SJSA1 (cell line): ENCODE results near the gene FBXW5. TPM values are rescaled to one million over a fixed set of nuclear protein-coding genes. Genes with fewer than 3 reads are reported as not detected.

Source experiments
- DNase-seq, 2 experiments: peaks; one replicate each; pipeline ENCODE4 v3.0.0-alpha.2; 2015 to 2020; ENCODE audit warnings: low spot score in 2 of 2, low read depth in 1 of 2
- H3K27ac ChIP-seq: fragments of 250-450 bp; sonication (Bioruptor Pico); 2 replicates; pipeline ENCODE4 v1.5.1; 2020; ENCODE audit warnings: mild to moderate bottlenecking, moderate library complexity
- H3K27me3 ChIP-seq: fragments of 250-450 bp; sonication (Bioruptor Pico); replicated peaks from 2 replicates; pipeline ENCODE4 v1.5.1; 2020; ENCODE audit warnings: mild to moderate bottlenecking, moderate library complexity
- H3K36me3 ChIP-seq: fragments of 250-450 bp; sonication (Bioruptor Pico); 2 replicates; pipeline ENCODE4 v1.5.1; 2020; ENCODE audit warnings: mild to moderate bottlenecking
- H3K4me1 ChIP-seq: fragments of 250-450 bp; sonication (Bioruptor Pico); replicated peaks from 2 replicates; pipeline ENCODE4 v1.6.1; 2021; ENCODE audit warnings: mild to moderate bottlenecking
- H3K4me3 ChIP-seq: fragments of 250-450 bp; sonication (Bioruptor Pico); 2 replicates; pipeline ENCODE4 v1.5.1; 2020; ENCODE audit warnings: mild to moderate bottlenecking
- H3K9me3 ChIP-seq: fragments of 250-450 bp; sonication (Bioruptor Pico); replicated peaks from 2 replicates; pipeline ENCODE4 v1.5.1; 2020; ENCODE audit warnings: mild to moderate bottlenecking
- total RNA-seq: library from RNA; depleted of rRNA; stranded (reverse); fragments of >200 nt; shearing (Covaris generic); gene quantifications from 2 replicates; pipeline ENCODE4 v1.2.3, GENCODE V29; 2014

The FBXW5 gene
- total RNA-seq, 1 experiment from 2014 or later, result 89.0 TPM

DNA sequence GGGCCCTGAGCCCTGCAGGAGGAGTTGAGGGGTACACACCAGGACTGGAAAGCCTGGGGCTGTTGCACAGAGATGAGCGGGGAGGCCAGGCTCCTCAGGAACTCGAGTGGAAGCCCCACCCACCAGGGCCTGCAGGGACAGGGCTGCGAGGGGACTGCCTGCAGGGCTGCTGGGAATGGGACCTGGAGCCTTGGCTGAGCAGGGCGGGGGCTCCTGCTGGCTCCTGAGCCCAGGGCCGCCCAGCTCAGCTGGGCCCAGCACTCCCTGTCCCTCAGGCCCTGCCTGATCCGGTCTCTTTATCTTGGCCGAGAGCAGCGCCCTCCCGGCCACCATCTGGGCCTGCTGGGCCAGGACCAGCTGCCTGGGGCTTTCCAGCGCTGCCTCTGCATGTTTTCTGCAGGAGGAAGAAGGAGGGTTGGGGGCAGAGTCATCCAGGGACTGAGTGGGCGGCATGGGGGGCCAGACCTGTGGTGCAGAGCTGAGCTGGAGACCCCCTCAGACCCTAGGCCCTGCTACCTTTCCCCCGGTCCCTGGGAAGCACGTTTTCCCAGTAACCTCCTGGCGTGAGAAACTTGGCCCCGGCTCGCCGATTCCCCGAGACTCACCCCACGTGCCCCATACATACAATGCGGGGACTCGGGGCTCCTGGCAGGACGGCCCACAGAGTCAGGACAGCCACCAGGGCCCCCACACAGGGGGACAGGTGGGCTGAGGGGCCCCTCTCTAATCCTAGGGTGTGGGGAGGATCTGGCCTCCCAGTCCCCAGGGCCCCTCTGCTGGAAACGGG lies 16.9 kb upstream of the FBXW5 start:
- H3K4me3 ChIP-seq, result no peak overlapping the region
- H3K27ac ChIP-seq, result no peak overlapping the region
- H3K9me3 ChIP-seq, result no peaks in the 10 kb centered on the region
- no peaks in the 10 kb centered on the region for H3K4me1 ChIP-seq
- peaks cover 8% of the 10 kb centered on the region for H3K27me3 ChIP-seq
- H3K36me3 ChIP-seq, result no peaks in the 10 kb centered on the region
- DNase-seq, result no peak

DNA sequence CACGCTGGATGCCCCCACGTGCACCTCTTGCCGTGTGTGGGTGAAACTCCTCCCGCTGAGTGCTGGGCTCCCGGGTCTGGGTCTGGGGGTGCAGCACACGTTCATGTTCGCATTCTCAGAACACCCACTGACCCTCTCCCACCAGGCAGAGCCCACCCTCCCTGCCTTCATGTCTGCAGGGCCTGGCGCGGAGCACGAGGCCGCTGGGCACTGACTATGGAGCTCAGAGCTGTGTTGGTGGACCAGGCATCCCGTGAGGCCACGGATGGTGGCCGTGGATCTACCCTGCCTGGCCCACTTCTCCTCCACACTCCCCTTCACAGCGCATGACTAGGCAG lies 16.4 kb upstream of the FBXW5 start:
- no peaks in the 10 kb centered on the region for H3K4me1 ChIP-seq
- peaks cover 3% of the 10 kb centered on the region; the same call in 1 of the 2 replicates for H3K27me3 ChIP-seq
- no peak for DNase-seq
- no peak overlapping the region for H3K4me3 ChIP-seq
- no peak overlapping the region for H3K27ac ChIP-seq
- no peaks in the 10 kb centered on the region for H3K9me3 ChIP-seq
- H3K36me3 ChIP-seq, result no peaks in the 10 kb centered on the region

DNA sequence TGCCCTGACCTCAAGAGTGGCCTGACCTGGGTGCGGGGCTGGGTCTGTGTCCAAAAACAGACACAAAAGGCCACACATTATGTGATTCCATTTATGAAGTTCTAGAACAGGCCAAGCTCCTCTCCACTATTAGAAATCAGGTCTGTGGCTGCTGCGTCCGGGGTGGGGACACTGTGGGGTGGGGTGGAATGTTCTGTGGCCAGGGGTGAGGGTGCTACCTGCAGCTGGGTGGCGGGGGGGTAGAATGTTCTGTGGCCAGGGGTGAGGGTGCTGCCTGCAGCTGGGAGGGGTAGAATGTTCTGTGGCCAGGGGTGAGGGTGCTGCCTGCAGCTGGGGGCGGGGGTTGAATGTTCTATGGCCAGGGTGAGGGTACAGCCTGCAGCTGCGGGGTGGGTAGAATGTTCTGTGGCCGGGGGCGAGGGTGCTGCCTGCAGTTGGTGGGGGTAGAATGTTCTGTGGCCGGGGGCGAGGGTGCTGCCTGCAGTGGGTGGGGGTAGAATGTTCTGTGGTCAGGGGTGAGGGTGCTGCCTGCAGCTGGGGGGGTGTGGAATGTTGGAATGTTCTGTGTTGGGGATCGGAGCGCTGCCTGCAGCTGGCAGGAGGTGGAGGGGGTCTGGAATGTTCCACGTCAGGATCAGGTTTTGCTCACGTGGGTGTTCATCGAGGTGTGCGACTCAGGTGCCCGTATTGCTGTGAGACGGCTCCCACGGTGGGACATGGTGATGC lies 15.8 kb upstream of the FBXW5 start:
- Histone ChIP-seq H3K36me3 (no peaks in the 10 kb centered on the region), H3K27me3 (no peaks in the 10 kb centered on the region), H3K4me3 (no peak overlapping the region), H3K9me3 (no peaks in the 10 kb centered on the region), H3K27ac (no peak overlapping the region), H3K4me1 (no peaks in the 10 kb centered on the region)
- no peak for DNase-seq

DNA sequence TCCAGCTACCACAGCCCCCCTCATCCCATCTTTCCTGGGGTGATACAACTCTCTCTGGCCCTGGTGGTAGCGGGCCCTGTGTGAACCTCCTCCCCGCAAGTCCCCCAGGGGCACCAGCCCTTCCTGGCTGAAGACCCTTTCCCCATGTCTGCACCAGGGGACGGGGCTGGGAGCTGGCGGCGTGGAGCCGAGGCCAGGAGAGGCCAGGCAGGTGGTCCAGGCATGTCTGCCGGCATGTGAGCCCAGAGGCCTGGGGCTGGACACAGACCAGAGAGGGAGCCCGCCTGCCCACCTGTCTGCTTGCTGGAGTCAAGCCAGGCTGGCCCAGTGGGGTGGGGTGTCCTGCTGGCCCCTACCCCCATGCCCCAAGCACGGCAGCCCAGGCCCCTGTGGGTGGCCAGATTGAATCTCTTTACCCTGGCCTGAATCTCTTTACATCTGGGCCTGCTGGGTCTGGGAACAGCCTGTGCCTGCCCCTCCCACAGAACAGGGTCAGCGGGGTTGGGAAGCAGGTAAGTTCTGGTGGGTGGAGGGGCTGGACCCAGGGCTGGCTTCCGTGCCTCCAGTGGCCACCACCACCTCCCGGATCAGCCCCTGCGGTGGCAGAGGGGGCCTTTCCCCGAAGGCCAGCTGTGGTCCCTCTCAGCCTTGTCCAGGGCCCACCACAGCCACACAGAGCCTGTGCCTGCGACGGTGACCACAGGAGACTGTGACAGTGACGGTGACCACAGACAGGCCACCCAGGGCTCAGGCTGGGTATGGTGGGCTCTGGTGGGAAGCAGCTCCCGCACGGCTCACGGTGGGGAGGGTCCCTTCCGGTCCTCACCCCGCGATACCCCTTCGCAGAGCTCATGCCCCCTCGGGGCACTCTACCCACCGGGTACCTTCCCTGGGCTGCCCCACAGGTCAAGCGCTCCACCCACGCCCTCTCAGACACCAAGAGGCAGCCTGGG lies 14.6 kb upstream of the FBXW5 start:
- Histone ChIP-seq H3K27me3 (no peaks in the 10 kb centered on the region), H3K27ac (no peak overlapping the region), H3K9me3 (no peaks in the 10 kb centered on the region), H3K36me3 (no peaks in the 10 kb centered on the region), H3K4me1 (no peaks in the 10 kb centered on the region), H3K4me3 (no peak overlapping the region)
- no peak for DNase-seq

DNA sequence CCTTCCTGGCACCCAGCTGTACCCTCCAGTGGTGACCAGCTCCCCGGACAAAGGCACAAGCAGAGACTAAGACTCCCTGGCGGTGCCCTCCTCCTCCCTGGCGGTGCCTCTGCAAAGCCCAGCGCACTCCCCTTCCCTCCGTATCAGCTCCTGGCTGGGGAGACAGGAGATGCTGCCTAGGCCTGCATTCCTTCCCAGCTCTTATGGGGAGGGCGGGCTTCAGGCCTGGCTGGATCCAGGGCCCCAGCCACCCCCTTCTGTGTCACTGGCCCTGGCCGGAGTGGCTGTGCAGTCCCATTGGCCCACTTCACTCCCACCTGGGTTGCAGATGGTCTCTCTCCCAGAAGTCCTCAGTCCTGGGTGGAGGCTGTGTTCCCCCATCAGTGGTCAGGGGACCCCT lies 13.9 kb upstream of the FBXW5 start:
- no peaks in the 10 kb centered on the region for H3K36me3 ChIP-seq
- no peaks in the 10 kb centered on the region for H3K4me1 ChIP-seq
- H3K27me3 ChIP-seq, result no peaks in the 10 kb centered on the region
- no peak overlapping the region for H3K27ac ChIP-seq
- no peak for DNase-seq
- H3K4me3 ChIP-seq, result no peak overlapping the region
- no peaks in the 10 kb centered on the region for H3K9me3 ChIP-seq

DNA sequence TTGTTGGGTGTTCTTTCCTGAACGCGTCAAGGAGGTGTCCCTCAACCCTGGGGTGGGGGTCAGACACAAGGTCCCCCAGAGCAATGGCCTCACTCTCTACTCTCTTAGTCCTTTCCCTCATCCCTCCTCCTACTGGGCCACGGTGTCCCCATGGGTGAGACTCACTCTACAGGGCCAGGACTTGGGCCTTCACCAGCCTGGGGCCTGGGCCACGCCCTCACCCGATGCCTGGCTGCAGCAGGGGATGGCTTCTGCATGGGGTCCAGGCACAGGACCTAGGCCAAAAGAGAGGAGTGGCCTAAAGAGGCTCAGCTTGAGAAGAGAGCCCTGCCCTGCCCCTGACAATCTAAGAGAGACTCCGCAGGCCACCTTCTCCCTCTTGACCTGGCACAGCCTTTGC lies 13.4 kb upstream of the FBXW5 start:
- H3K4me1 ChIP-seq, result no peaks in the 10 kb centered on the region
- no peaks in the 10 kb centered on the region for H3K9me3 ChIP-seq
- no peak overlapping the region for H3K4me3 ChIP-seq
- H3K36me3 ChIP-seq, result no peaks in the 10 kb centered on the region
- H3K27ac ChIP-seq, result no peak overlapping the region
- no peaks in the 10 kb centered on the region for H3K27me3 ChIP-seq
- no peak for DNase-seq

DNA sequence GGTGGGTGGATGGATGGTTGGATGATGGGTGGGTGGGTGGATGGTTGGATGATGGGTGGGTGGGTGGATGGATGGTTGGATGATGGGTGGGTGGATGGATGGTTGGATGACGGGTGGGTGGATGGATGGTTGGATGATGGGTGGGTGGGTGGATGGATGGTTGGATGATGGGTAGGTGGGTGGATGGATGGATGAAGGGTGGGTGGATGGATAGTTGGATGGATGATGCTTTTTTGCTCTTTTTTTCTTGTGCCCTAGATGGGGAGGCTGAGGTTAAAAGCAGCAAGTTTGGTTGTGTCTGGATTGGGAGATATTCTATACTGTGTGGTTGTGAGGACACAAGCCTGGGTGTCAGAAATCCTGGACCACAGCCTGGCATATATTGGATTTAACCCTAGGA lies 12.9 kb upstream of the FBXW5 start:
- Histone ChIP-seq H3K36me3 (no peaks in the 10 kb centered on the region), H3K27me3 (no peaks in the 10 kb centered on the region), H3K27ac (no peak overlapping the region), H3K4me3 (no peak overlapping the region), H3K9me3 (no peaks in the 10 kb centered on the region), H3K4me1 (no peaks in the 10 kb centered on the region)
- no peak for DNase-seq

DNA sequence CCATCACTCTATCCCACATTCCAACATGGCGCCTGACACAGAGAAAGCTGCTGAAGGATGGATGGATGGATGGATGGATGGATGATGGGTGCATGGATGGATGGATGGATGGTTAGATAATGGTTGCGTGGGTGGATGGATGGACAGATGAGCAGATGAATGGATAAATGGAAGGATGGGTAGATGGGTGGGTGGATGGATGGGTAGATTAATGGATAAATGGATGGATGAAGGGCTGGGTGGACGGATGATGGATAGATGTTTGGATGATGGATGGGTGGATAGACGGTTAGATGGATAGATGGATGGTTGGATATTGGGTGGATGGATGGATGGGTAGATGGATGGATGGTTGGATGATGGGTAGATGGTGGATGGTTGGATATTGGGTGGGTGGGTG lies 12.1 kb upstream of the FBXW5 start:
- Histone ChIP-seq H3K27me3 (no peaks in the 10 kb centered on the region), H3K9me3 (no peaks in the 10 kb centered on the region), H3K4me3 (no peak overlapping the region), H3K4me1 (no peaks in the 10 kb centered on the region), H3K36me3 (no peaks in the 10 kb centered on the region), H3K27ac (no peak overlapping the region)
- no peak for DNase-seq

DNA sequence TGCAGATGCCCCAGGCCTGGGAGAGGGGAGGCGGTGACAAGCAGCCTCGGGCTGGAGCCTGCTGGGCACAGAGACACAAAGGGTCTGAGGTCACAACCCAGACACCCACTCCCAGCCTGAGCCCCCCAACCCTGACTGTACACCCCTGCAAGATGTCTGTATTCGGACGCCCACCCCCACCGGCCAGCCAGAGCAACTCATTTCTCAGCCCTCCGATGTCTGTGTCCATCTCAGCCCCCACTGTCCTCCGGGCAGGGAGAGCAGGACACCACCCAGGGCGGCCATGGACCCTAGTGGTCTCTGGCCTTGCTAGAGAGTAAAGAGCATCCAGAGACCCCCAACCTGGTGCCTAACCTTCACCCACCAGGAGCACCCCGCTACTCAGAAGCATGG lies 11.4 kb upstream of the FBXW5 start:
- Histone ChIP-seq H3K9me3 (no peaks in the 10 kb centered on the region), H3K27me3 (no peaks in the 10 kb centered on the region), H3K4me3 (no peak overlapping the region), H3K36me3 (no peaks in the 10 kb centered on the region), H3K4me1 (no peaks in the 10 kb centered on the region), H3K27ac (no peak overlapping the region)
- no peak for DNase-seq

DNA sequence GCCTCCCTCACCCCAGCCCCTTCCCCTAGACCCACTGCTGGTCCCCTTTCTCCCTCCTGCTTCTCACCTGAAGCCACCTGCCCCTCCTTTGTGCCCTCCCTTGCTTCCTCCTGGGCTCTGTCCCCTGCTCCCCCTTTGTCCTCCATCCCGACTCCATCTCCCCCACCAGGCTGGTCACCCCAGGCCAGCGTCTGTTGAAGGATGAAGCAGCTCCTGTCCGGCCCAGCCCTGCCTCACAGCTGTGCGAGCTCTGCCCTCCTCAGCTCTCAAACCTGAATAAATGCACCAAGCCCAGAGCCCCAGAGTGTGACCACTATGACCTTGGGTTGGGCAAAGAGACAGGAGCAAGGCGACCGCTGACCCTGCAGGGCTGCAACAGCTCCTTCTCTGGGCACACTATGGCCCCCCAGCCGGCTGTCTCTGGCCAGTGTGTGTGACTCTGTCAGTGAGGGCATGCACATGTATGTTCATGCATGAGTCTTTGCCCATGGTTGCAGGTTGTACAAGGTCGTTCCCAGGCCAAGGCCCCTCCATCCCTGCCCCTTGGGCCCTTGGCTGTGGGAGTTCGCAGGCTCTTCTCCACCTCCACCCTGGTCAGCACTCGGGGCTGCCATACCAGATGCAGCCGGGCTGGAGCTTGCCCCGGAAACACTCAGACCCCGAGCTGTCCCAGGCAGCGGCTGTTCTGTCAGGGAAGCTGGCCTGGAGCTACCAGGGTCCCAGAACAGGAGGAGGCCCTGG lies 10.8 kb upstream of the FBXW5 start:
- no peak for DNase-seq
- H3K9me3 ChIP-seq, result no peaks in the 10 kb centered on the region; the same call in 1 of the 2 replicates
- no peaks in the 10 kb centered on the region for H3K27me3 ChIP-seq
- no peak overlapping the region for H3K27ac ChIP-seq
- no peaks in the 10 kb centered on the region for H3K36me3 ChIP-seq
- H3K4me3 ChIP-seq, result no peak overlapping the region
- H3K4me1 ChIP-seq, result peaks cover 2% of the 10 kb centered on the region

DNA sequence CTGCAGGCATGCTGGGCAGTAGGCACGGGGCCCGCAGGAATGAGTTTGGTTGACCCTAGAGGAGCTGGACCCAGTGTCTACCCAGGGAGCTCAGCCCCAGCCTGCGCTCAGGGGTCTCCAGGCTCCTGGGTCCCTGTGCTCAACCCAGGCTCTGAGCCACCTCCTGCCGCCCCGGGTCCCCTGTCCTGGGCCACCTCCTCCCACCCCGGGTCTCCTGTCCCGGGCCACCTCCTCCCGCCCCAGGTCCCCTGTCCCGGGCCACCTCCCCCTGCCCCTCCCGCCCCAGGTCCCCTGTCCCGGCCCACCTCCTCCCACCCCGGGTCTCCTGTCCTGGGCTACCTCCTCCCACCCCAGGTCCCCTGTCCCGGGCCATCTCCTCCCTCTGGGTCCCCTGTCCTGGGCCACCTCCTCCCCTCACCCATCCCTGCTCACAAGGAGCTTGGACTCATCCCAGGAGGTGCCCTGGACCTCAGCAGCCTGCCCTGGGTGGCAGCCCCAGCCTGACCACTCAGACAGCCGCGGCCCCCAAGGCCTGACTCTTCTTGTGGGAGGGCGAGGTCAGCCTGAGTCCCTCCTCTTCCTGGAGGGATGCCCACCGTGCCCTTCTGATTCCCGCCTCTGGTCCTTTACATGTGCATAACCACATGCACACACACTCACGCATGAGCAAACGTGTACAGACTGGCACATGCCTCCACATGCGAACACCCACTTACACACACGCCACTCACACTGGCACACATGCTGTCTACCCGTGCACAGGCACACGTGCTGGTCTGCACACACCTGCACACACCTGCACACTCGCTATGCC lies 9.9 kb upstream of the FBXW5 start:
- DNase-seq, result no peak
- Histone ChIP-seq H3K27me3 (no peaks in the 10 kb centered on the region), H3K9me3 (no peaks in the 10 kb centered on the region; the same call in 1 of the 2 replicates), H3K27ac (no peak overlapping the region), H3K4me3 (no peak overlapping the region), H3K36me3 (no peaks in the 10 kb centered on the region), H3K4me1 (peaks cover 11% of the 10 kb centered on the region)

DNA sequence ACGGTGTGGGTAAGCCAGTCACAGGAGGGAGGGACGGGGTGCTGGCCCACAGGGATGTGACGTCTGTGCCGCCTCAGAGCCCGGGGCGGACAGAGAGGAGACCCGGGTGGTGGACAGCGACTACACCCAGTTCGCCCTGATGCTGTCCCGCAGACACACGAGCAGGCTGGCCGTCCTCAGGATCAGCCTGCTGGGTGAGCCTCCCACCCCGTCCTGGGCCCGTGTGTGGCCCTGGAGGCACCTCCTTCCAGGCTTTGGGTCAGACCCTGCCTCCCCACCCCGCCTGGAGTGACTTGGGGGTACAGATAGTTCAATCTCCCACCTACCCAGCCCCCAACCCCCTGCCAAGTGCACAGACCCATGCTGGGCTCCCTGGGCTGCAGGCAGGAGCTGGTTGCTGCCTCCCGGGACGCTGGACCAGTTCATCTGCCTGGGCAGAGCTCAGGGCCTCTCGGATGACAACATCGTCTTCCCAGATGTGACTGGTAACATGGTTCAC lies 9.3 kb upstream of the FBXW5 start:
- Histone ChIP-seq H3K36me3 (no peaks in the 10 kb centered on the region), H3K27me3 (no peaks in the 10 kb centered on the region), H3K27ac (no peak overlapping the region), H3K4me1 (peaks cover 12% of the 10 kb centered on the region), H3K4me3 (no peak overlapping the region), H3K9me3 (no peaks in the 10 kb centered on the region; the same call in 1 of the 2 replicates)
- DNase-seq, result no peak
